GM18861 (cell line): ENCODE measurements around the gene OR4Q3.
"Not testable (repeated sequence)": the region's sequence is repeated elsewhere in the genome, so short reads cannot be mapped to it uniquely, and the experiment has no call there.

Experiments used
- ATAC-seq: cut with Tn5 transposase; IDR thresholded peaks from one replicate; pipeline ENCODE4 v1.9.1; 2021; ENCODE audit not compliant: unreplicated experiment

OR4Q3 gene

DNA sequence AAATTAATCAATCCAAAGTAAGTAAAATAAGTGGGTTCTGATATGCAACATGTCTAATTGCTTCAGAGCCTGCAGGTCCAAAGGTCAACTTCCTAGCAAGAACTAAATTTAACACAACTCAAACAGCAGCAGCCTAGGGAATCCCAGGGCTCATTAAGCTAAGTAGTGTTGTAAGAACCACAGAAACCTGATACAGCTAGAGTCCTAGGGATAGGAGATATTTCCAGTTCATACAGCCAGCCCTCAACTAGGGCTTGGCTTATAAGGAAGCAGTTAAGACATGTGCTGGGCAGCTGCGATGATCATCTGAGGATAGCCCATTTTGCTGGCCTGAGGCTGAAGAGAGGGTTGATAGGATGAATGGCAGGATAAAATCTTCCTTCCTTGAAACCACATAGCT, at the start of gene OR4Q3:
OR4Q3 (plus strand) TSS at position 316 of the 400 bp plus-strand sequence.
- no peak for ATAC-seq

GRCh38 chr14:19729359-19729758, 14.0 kb upstream of the OR4Q3 start:
- no peak for ATAC-seq

- ATAC-seq: no peak
These were observed 13.6 kb upstream of the OR4Q3 start for GRCh38 chr14:19729763-19730162.

GRCh38 chr14:19733893-19734292, 9.5 kb upstream of the OR4Q3 start:
- not testable (repeated sequence) for ATAC-seq

DNA sequence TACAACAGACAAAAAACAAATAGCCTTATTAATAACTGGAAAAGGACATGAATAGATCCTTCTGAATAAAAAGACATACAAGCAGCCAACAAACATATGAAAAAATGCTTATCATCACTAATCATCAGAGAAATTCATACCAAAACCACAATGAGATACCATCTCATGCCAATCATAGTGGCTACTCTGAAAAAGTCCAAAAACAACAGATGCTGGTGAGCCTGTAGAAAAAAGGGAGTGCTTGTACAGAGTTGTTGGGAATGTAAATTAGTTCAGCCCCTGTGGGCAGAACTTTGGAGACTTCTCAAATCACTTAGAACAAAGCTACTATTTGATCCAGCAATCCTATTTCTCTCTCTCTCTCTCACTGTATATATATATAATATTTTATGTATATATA, 8.9 kb downstream of the OR4Q3 start:
- not testable (repeated sequence) for ATAC-seq

GRCh38 chr14:19754172-19754571, 10.8 kb downstream of the OR4Q3 start:
- no peak for ATAC-seq

DNA sequence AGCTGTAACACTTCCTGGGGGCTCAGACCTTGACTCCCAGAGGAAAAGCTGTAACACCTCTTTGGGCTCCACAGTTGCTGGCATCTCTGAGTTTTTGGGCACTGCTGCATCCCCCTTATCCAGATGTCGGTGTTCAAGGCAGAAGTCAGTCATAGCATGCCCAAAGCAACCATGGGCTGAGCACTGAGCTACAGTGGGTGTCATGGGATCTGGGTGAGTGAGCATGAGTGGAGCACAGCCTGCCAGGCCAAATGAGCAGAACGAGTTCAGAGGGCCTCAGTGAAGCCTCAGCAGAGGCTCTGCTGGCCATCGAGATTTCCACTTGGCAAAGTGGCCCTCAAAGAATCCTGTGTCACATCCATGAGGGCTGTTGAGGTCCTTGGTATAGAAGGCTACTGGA, 28.1 kb downstream of the OR4Q3 start:
- not testable (repeated sequence) for ATAC-seq

DNA sequence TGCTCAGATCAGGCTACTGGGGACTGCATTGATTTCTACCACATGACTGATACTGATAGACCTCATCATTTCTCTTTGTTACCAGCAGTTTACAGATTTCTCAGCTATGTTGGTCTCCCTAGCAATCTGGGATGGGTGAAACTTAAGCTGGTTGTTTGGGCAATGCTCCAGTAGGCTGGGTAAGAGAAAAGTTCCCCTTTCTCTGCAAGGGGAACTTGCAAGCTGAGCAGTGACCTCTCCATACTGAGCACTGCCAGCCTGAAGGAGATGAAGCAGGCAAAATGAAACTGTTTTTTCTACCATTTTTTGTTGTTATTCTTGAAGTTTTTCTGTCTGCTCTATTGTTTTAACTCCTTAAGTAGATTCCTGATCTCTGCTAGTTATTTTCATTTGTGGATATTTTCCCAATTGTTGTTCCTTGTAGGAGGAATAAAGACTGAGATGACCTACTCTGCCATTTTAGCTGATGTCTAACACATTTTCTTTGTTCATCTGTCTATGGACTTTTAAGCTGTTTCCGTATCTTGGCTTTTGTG, 28.6 kb downstream of the OR4Q3 start:
- no peak for ATAC-seq

GRCh38 chr14:19772454-19772853, 29.1 kb downstream of the OR4Q3 start:
- ATAC-seq: not testable (repeated sequence)

DNA sequence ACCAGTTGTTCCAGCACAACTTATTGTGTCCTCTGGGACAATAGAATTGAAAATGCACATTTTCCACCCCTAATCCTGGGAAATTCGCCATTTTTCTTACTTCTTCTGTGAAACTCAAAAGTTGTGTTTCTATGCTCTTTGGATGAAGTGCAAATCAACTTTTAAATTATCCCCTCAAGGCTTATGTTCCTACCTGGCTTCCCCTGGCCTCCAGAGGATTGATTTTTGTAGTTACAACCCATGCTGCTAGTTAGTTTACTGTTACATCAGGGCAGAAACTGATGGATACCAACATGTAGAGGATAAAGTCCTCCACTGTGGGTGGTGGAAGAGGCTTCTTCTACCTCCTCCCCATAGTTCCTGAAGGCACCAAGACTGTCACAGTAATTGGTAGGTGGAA, 29.8 kb downstream of the OR4Q3 start, which contains the start of gene OR4M1:
OR4M1 (plus strand) TSS at position 301 of the 400 bp plus-strand sequence. CDS start 6,819 bp downstream, outside the sequence.
- not testable (repeated sequence) for ATAC-seq

DNA sequence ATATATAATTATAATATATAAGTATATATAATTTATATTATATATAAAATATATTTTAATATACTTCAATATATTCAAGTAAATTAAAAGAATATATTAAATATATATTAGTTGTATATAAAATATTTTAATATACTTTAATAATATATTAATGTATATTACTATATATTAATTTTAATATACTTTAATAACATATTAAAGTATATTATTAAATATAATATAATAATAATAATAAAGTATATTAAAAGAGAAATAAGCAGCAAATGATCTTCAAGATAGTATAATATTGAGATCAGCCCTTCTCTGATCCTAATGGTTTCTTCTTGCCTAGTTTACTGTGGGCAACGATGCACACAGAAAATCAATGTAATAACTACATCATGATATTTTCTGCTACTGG, 32.2 kb downstream of the OR4Q3 start:
- no peak for ATAC-seq

- not testable (repeated sequence) for ATAC-seq
These were observed 42.5 kb downstream of the OR4Q3 start for GRCh38 chr14:19785848-19786247.

GRCh38 chr14:19787318-19787717, 43.9 kb downstream of the OR4Q3 start:
- ATAC-seq: not testable (repeated sequence)

GRCh38 chr14:19788150-19788549, 44.8 kb downstream of the OR4Q3 start:
- not testable (repeated sequence) for ATAC-seq

GRCh38 chr14:19796520-19797108, 53.2 kb downstream of the OR4Q3 start:
- not testable (repeated sequence) for ATAC-seq
